ENCODE data around the gene EMD.
A peak's percentile ranks its signal among the peaks of the same experiment; 100 is the strongest.
"Not testable (repeated sequence)": the region's sequence is repeated elsewhere in the genome, so short reads cannot be mapped to it uniquely, and the experiment has no call there.

EMD gene

DNA sequence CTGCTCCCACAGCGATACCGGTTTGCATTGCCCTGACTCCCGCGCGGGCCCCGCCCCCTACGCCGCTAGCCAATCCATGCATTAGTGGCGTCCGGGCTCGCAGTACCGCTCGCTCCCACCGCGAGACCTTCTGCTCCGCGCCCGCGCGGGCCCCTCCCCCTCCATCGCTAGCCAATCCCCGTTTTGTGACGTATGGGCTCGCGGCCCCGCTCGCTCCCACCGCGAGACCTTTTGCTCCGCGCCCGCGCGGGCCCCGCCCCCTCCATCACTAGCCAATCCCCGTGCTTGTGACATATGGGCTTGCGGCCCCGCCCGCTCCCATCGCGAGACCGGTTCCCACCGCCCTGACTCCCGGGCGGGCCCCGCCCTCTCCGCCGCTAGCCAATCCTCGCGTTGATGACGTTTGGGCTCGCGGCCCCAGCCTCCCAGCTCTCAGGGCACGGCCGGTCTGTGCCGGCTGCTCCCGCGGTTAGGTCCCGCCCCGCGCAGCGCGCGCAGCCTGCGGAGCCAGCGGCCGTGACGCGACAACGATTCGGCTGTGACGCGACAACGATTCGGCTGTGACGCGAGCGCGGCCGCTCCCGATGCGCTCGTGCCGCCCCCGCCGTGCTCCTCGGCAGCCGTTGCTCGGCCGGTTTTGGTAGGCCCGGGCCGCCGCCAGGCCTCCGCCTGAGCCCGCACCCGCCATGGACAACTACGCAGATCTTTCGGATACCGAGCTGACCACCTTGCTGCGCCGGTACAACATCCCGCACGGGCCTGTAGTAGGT, at the start of gene EMD:
EMD (plus strand) TSS at position 497 of the 770 bp plus-strand sequence; CDS start at position 687, 190 bp downstream.
- DNase-seq, result peak; percentile 96

DNA sequence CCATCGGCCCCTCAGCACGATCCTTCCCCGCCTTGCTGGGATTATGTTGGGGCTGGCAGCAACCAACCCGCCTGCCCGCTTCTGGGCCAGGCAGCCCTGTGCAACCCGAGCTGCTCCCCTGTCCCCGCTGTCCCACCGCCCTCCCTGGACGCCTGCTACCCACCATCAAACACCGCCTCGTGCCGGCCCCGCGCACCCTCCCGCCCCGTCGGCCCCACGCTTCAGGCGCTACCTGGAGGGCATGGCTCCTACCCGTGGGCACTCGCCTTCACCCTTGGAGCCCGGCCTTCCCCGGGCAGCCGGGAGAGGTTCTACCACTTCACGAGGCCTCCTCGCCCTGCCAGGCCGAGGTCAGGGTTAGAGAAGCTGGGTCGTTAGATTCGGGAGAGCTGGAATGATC, 46.5 kb upstream of the EMD start:
- no peak for DNase-seq

DNA sequence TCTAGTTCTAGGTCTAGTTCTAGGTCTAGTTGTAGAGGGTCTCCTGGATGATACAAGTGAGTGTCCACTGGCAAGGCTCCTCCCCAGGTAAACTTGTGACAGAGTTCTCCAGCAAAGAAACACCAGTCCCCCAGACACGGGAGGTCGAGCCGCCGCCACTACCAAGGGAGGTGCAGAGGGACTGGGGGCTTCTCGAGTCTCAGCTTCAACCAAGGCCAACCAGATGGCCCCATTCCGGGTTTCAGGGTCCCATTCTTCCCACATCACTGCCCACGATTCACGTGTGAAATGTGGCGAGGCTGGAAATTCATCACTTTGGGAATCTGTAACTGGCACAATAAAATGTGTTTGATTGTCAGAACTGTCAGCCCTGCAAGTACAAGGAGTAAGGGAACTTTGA, 46.0 kb upstream of the EMD start:
- no peak for DNase-seq

DNA sequence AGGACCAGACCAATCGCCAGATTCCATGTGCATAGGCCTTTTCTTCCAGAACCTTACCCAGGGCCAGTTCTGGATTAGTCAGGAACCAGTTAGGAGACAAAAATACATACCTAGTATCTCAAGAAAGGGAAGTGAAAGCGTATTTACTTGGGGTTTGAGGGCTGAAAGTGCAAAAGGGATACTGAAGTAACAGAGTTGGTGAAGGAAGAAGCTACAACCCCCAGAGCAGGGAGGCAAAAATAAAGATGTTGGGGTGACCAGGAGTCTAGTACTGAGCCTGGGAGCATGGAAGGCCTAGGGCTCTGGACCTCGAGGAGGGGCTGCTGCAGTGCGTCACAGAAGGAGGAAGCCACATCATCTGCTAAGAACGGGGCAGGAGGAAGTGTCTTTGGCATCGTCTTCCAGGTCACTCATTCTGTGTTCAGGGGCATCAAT, 45.2 kb upstream of the EMD start:
- DNase-seq, result no peak

DNA sequence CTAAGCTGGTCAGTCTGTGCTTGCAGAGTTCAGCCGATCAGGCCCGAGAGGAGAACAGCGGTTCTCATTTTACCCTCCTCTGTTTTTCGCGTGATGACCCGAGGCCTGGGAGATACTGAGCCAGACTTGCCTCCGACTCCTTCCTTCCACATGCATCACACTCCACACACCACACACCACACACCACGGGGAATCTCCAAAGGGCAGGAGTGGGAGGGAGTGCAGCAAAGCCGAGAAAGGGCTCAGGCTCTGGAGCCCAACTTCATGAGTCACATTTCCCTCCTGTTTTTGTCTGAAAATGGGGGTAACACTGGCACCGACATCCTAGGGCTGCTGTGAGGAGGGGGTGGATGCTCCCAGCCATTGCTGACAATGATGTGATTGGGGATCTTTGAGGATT, 44.6 kb upstream of the EMD start:
- DNase-seq, result no peak

DNA sequence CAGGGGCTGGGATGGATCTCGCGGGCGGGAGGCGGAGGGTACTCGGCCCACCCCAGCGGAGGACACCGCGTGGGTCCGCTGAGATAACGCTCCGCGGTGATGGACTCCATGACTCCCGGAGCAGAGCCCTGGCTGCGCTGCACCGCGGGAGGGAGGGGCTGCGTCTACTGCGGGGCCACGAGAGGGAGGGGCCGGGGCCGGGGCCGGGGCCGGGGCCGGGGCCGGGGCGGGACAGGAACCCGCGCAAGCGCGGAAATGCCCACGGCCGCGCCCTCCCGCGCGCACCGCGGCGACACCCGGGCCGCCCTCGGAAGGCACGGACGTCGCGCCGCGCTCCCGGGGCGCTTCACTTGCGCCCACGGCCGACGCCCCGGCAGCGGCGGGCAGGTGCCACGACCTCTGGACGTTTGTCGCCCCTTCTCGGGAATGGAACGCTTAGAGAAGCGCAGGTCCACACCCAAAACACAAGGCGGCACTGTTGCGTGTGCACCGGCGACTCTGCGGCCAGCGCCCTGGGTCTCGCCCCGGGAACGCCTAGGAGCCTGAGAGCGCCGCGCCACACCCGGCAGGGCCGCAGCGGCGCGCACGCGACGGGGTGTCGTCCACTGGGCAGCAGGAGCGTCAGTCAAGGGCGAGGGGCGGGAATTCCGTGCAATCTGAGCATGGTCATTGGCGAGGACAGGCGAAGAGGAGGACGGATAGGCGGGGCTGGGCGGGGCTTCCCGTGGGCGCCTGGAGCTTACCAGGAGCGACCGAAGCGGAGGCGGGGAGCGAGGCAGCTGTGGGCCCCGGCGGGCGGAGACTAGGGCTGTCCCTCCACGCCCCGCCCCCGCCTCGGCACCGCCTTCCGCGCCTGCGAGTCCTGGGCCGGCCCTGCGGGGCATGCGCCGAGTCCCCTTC, 37.4 kb upstream of the EMD start:
- DNase-seq, result not testable (repeated sequence)

DNA sequence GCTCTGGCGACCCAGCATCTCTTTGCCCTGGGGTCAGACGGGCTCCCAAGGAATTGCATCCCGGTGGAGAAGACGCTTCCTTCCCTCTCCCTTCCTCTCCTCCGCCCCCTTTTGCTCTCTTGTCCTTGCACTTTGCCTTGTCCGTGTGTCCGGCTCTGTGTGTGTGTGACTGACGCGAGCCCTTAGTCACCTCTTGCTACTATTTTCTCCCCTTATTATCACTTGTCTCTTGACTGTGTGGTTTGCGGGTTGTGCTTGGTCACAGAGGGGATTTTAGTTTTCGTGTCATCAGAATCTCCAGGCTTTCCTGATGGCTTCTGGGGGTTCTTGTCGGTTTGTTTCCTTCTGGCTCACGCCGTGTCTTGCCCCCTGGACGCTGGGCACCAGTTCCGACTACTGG, 36.0 kb upstream of the EMD start:
- DNase-seq, result not testable (repeated sequence)

DNA sequence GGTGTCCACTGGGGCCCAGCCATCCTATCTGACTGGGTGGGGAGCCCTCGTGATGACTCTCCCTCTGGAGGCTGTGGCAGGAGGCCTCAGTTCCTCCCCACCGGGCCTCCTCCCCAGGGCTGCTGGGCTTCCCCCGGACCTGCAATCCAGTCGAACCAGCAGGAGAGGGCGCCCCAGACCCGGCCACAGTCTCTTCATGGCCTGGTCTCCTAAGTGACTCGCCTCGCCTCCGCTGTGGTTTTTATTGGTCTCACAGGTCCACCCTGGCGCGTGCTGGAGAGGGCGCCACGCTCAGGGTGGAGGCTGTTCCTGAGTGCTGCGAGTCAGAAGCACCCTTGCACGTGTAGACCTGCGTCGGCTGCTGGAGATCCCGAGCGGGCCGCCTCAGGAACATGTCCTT, 35.5 kb upstream of the EMD start:
- not testable (repeated sequence) for DNase-seq

DNA sequence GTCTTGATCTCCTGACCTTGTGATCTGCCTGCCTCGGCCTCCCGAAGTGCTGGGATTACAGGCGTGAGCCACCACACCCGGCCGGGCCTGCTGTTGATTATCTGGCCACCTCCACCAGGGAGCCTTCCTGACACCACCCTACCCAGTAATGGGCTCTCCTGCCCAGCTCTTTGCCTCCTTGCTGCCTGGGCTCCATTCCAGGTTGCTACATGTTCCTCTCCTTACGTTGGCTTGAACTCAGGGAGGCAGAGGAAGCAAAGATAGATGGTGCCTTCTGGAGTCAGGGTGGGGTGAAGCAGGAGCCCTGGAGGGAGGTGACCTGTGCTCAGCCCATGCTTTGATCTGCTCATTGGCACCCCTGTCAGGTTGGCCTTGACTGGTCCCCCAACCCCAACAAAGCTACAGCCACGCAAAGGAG, 31.0 kb upstream of the EMD start:
- DNase-seq, result peak; percentile 28

DNA sequence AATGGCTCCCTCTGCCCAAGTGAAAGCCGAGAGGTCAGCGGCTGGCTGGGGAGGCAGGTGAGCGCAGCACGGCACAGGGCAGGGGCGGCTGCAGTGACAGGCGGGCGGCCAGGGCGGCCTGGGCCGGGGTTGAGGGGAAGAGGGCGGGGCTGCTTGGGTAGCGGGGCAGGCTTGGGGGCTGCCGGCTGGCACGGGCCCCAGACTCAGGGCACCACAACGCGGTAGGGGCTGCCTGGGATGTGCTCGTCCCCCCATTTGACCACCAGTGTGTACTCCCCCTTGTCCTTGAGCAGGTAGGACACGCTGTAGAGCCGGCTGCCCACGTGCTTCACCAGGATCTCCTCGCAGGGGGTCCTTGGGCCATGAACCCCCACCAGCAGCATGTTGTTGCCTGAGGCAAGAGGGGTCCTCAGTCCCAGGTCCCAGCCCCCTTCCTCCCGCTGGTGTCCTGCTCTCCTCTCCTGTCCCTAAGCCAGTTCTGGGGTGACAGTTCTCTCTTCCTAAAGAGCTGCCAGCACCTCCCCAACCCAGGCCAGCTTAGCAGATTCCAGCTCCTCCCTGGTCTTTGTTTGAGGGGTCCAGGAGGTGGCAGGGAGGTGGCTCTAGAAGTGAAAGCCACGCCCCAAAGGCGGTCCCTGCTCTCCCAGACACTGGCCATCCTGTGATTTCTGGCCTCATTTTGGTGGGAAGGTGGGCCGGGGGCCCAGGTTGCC, 30.3 kb upstream of the EMD start:
- DNase-seq, result peak; percentile 0

DNA sequence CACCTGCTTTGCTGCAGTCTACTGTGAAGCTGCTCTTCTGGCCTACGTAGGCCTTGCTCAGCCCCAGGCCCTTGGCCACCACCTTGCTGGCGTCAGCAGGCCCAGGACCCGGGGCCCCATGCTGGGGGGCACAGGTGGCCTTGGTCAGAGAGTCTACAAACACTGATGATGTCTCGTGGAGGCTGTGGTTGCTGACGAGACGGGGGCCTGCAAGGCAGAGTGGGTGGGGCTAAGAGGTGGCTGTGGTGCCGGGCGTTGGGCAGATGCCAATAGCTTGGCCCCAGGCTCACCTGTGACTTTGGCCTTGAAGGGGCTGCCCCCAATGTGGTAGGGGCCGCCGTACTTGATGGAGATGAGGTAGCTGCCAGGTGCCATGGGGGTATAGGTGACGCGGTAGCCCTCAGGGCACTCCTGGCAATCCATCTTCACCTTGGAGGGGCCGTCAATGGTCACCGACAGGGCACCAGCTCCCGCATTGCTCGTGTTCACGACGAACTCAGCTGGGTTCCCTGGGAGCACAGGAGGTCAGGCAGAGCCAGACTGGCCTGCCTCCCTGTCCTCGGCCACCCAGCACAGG, 29.6 kb upstream of the EMD start:
- DNase-seq, result peak; percentile 3

DNA sequence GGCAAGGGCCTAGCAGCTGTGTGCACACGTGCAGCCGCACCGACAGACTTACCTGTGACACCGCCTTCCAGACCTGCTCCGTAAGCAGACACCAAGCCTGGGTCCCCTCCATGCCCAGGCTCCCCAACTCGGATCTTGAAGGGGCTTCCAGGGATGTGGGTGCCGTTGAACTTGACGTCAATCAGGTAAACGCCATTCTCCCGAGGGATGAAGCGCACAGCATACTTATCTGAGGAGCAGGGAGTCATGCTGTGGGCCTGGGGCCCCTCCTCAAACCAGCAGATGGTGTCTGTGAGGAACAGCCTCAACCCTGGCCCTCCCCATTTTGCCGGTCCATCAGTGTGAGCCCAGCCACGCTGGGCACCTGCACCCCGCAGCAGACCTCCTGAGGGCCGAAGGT, 29.1 kb upstream of the EMD start:
- peak; percentile 0 for DNase-seq

DNA sequence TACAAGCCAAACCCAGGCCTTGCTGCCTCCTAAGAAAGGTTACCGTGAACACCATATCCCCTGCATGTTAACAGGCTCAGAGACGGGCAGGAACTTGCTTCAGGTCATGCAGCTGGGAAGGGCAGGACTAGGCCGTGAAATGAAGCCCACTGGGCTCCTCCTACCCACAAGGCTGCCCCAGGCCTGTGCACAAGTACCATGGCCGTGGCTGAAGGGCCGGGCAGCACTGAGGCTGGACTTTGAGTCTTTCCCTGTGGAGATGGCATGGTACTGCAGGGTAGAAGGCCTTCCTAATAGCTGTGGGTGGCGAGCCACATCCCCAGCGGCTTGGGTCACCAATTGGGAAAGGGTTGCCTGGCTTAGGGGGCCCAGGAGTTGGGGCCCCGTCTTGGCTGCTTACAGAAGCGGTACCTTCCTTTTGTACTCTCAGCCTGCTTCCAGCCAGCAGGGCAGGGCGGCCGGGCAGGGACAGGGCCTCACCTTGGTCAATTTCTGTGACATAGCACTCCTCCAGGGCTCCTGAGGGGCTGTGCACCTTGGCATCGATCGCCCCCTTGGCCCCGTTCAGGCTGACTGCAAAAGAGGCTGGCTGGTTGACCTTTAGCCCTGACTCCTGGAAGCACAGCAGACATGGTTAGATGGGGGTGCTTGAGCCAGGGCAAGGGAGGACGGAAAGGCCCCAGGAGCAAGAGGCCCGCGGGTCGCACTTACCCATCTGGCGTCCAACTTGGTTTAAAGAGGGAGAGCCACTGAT, 28.5 kb upstream of the EMD start:
- DNase-seq, result peak; percentile 4

DNA sequence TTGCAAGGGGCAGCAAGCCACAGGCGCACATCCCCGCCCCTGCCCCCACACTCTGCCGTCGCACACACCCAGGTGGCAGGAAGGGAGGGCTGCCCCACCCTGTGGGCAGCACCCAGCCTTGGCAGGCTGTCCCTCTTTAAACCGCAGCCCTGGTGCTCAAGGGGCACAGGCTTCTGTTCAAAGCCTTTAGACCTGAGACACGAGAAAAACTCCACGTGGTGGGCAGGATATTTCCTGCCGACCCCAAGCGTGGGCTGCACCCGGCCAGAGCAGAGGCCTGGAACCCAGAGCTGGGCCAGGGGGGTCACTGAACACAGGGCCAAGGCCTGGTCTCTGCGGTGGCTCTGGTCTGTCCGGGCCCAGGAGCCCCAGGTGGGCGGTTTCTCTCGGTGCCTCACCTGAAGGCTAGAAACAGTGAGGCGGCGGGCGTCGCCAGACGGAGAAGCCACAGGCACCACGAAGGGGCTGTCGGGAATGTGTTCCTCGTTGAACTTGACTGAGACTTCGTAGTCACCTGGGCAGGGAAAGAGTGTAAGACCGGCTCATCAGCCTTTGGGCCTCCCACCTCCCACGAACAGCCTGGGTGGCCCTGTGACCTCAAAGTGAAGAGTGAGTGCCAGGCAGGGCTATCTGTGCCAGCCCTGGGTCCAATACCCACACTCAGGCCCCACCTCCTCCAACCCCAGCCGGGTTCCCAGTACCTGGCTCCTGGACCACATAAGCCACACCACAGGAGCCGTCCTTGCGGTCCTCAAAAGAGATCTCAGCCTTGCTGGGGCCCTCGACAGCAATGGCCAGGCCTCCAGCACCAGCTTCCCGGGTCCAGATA, 27.7 kb upstream of the EMD start:
- DNase-seq, result peak; percentile 2

DNA sequence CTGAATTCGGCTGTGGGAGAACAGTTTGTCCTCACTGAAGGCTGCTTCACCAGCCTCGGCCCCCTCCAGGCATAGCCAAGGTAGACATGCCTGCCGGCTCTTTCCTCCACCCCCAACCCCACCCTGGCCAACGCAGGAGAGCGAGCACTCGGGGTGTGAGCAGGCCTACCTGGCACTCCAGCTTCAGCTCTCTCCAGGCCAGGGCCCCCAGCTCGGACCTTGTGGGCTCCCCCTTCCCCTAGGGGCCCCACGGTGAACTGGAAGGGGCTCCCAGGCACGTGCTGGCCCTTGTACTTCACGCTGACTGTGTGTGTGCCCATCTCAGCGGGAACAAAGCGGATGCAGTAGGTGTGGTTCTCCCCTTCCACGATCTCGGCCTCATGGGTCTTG, 27.1 kb upstream of the EMD start:
- peak; percentile 0 for DNase-seq

DNA sequence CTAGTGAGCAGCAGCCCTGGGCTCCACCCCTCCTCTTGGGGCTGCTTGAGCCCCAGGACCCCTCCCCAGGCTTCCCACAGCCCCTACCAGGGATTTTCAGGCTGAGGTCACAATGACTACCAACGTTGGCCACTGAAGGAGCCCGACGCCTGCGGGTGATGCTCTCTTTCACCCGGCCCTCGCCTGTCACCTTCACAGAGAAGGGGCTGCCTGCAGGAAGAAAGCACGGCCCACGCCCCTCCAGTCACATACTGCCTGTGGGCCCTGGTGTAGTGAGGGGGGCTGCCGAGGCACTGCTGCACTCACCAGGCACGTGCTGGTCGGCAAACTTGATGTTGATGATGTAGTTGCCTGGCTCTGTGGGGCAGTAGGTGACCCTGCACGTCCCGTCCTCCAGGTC, 26.6 kb upstream of the EMD start:
- peak; percentile 0 for DNase-seq

DNA sequence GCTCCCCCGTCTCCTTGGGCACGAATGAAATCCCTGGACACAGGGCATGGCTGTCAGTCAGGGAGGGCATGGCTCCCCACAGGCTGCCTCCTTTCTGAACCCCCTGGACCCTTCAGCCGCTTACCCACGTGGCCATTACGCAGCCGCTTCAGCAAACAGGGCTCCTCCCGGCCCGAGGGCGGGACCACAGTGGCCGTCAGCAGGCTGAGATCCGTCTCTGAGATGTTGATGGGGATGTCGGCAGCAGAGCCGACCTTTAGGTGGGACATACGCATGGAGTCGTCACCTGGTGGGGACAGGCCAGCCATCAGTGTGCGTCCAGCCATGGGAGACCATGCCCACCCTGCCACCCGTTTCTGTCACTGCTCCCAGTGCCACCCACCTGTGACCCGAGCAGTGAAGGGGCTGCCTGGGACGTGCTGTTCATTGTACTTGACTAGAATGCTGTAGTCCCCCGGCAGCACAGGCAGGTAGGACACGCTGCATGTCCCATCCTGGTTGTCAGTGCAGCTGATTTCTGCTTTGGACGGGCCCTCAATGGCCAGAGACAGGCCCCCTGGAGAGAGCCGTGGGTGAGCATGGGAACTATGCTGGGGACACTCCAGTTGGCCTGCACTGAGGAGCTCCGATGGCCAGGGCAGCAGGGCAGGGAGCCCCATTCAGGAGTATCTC, 25.8 kb upstream of the EMD start:
- DNase-seq, result peak; percentile 1

DNA sequence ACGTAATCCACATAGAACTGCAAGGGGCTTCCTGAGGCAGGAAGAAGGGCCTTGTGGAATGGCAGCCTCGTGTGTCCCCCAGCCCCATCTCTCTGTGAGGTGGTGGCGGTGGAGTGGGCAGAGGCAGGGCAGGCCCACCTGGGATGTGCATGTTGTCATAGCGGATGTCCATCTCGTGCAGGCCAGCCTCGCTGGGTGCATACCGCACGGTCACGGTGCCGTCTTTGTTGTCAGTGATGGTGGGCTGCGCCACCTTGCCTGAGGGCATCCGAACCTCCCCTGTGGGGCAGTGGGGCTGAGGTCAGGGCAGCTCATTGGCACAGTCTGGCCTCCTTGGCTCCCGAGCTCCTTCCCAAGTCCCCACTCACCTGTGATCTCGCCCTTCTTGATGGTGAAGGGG, 25.1 kb upstream of the EMD start:
- DNase-seq, result peak; percentile 1

DNA sequence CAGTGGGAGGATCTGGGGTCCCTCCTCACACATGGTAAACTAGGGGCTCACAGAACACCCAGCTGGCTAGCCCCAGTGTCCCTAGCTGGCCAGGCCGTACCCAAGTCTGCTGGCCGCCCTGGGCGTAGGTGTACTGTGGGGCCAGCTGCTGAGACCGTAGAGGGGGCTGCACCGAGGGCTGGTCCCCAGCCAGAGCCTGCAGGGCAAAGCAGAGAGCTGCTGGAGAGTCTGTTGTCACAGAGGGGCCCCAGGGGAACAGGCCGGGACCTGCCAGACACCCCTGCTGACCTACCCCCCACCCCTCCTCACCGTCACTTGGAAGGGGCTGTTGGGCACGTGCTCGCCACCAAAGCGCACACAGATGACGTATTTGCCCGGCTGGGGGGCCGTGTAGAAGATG, 24.6 kb upstream of the EMD start:
- peak; percentile 1 for DNase-seq

DNA sequence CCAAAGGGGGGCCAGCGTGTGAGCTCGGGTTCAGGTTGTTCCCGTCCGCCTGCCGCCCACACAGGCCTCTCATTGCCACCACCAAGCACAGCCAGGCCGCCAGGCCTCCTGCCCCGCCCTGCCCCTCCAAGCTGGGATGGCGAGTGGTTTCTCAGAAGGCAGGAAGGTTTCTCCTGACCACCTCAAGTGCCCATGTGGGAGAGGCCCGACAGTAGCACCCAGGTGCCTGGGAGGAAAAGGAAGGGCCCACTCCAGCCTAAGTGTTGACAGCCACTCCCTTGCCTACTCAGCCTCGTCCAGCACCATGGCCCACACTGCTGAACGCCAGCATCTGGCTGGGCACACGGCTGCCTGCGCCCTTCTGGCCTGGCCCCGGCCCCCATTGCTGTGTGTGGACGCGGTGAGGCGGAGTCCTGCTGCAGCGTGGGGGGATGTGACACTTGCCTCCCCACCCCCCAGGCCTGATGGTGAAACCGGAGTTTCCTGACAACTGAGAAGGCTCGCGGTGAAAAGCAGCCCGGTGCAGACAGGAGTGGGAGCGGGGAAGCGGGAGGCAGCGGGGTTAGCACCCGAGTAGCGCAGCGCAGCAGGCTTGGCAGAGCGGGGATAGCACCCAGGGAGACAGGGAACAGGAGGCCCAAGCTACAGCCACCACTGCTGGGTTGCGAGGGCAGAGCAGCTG, 23.9 kb upstream of the EMD start:
- DNase-seq, result peak; percentile 0

Measured in HCEC 1CT (cell line).